Vagina (tissue), 2 donors: Measurements from ENCODE around the gene PCSK6. TPM values are rescaled to one million over a fixed set of nuclear protein-coding genes. Genes with fewer than 3 reads are reported as not detected.
A peak's percentile ranks its signal among the peaks of the same experiment; 100 is the strongest.

Experiments
- DNase-seq, 2 donors: peaks; one replicate each; pipeline ENCODE4 v3.0.0-alpha.2; 2017; ENCODE audit errors: extremely low spot score in 2 of 2
- H3K27ac ChIP-seq: fragments of 200-600 bp; sonication (generic); one replicate; pipeline ENCODE4 v1.5.1; 2019
- H3K27me3 ChIP-seq: fragments of 200-600 bp; sonication (generic); one replicate; pipeline ENCODE4 v1.5.1; 2019
- H3K36me3 ChIP-seq, 2 donors: fragments of 200-600 bp; sonication (generic); one replicate each; pipeline ENCODE4 v1.5.1; 2017 to 2019
- H3K4me1 ChIP-seq: fragments of 200-600 bp; sonication (generic); one replicate; pipeline ENCODE4 v1.5.1; 2019
- H3K4me3 ChIP-seq, 2 donors: fragments of 200-600 bp; sonication (generic); 1 replicate in 1 of 2; 2 replicates in 1 of 2; pipeline ENCODE4 v1.5.1; 2016 to 2019
- H3K9me3 ChIP-seq: fragments of 200-600 bp; sonication (generic); one replicate; pipeline ENCODE4 v1.5.1; 2019
- CTCF ChIP-seq, 3 experiments: fragments of 450-650 bp in 2 of 3; fragments of 200-600 bp in 1 of 3; sonication (generic) in 1 of 3; IDR thresholded peaks; one replicate each; pipeline ENCODE4 v1.5.1; 2017 to 2019; ENCODE audit warnings: antibody characterized with exemption in 3 of 3, mild to moderate bottlenecking in 2 of 3, moderate library complexity in 2 of 3
- POLR2A ChIP-seq, 2 donors: fragments of 450-650 bp; IDR thresholded peaks; one replicate each; pipeline ENCODE4 v1.6.1; 2017; ENCODE audit warnings: antibody characterized with exemption in 2 of 2, mild to moderate bottlenecking in 2 of 2, moderate library complexity in 2 of 2
- POLR2AphosphoS5 ChIP-seq, 2 donors: sonication (generic); formaldehyde crosslinking; IDR thresholded peaks; one replicate each; pipeline ENCODE4 v1.9.0; 2017; ENCODE audit warnings: antibody characterized with exemption in 2 of 2, mild to moderate bottlenecking in 2 of 2, low read depth in 1 of 2; ENCODE audit not compliant: insufficient read depth in 1 of 2
- intact Hi-C: fragments of 100-400 bp; cut with DNase I; formaldehyde crosslinking; loops from one replicate; pipeline ENCODE4 v1.15.1; 2023
- total RNA-seq: library from RNA; depleted of rRNA; stranded (reverse); fragments of >200 nt; gene quantifications from one replicate; pipeline ENCODE4 v1.2.3, GENCODE V29; 2016

PCSK6 gene
- total RNA-seq, 1 donor from 2014 or later = 7.4 TPM

GRCh38 chr15:101332061-101332467 is 157.4 kb downstream of the PCSK6 start:
- DNase-seq = peak in 1 of 2 donors; percentile 74
- intact Hi-C loops = no loop called here
- Histone ChIP-seq H3K27ac (no peak overlapping the region), H3K9me3 (no peaks in the 10 kb centered on the region), H3K4me1 (no peaks in the 10 kb centered on the region), H3K4me3 (no peak overlapping the region), H3K36me3 (no peaks in the 10 kb centered on the region), H3K27me3 (no peaks in the 10 kb centered on the region)
- TF ChIP-seq POLR2AphosphoS5 (IDR thresholded peaks at IDR 0.05; ENCODE audit: insufficient read depth in 1 of 2, low read depth in 1 of 2) (no peak), CTCF (IDR thresholded peaks at IDR 0.05) (no peak), POLR2A (IDR thresholded peaks at IDR 0.05) (no peak)

- Histone ChIP-seq H3K27ac (no peak overlapping the region), H3K4me1 (no peaks in the 10 kb centered on the region), H3K36me3 (no peaks in the 10 kb centered on the region), H3K4me3 (no peak overlapping the region), H3K27me3 (no peaks in the 10 kb centered on the region), H3K9me3 (no peaks in the 10 kb centered on the region)
- DNase-seq = no peak
- TF ChIP-seq CTCF (IDR thresholded peaks at IDR 0.05) = no peak
- TF ChIP-seq POLR2A (IDR thresholded peaks at IDR 0.05) = no peak
- no peak for TF ChIP-seq POLR2AphosphoS5 (IDR thresholded peaks at IDR 0.05; ENCODE audit: insufficient read depth in 1 of 2, low read depth in 1 of 2)
- intact Hi-C loops = no loop called here
These were observed 159.6 kb downstream of the PCSK6 start for GRCh38 chr15:101329867-101330380.

GRCh38 chr15:101329309-101329863 is 160.1 kb downstream of the PCSK6 start:
- no peak overlapping the region for H3K27ac ChIP-seq
- intact Hi-C loops = no loop called here
- H3K4me3 ChIP-seq = no peak overlapping the region
- H3K27me3 ChIP-seq = no peaks in the 10 kb centered on the region
- H3K4me1 ChIP-seq = no peaks in the 10 kb centered on the region
- peak in 1 of 2 donors; percentile 72 for DNase-seq
- no peaks in the 10 kb centered on the region for H3K36me3 ChIP-seq
- TF ChIP-seq CTCF (IDR thresholded peaks at IDR 0.05) (no peak), POLR2AphosphoS5 (IDR thresholded peaks at IDR 0.05; ENCODE audit: insufficient read depth in 1 of 2, low read depth in 1 of 2) (no peak), POLR2A (IDR thresholded peaks at IDR 0.05) (no peak)
- H3K9me3 ChIP-seq = no peaks in the 10 kb centered on the region

- no peak for DNase-seq
- TF ChIP-seq POLR2AphosphoS5 (IDR thresholded peaks at IDR 0.05; ENCODE audit: insufficient read depth in 1 of 2, low read depth in 1 of 2) (no peak), POLR2A (IDR thresholded peaks at IDR 0.05) (no peak), CTCF (IDR thresholded peaks at IDR 0.05) (no peak)
- Histone ChIP-seq H3K4me3 (no peak overlapping the region), H3K9me3 (no peaks in the 10 kb centered on the region), H3K36me3 (no peaks in the 10 kb centered on the region), H3K4me1 (no peaks in the 10 kb centered on the region), H3K27me3 (no peaks in the 10 kb centered on the region), H3K27ac (no peak overlapping the region)
- intact Hi-C loops = no loop called here
These were observed 161.5 kb downstream of the PCSK6 start for GRCh38 chr15:101328001-101328400.

GRCh38 chr15:101327147-101327740 is 162.3 kb downstream of the PCSK6 start:
- Histone ChIP-seq H3K4me3 (no peak overlapping the region), H3K27me3 (no peaks in the 10 kb centered on the region), H3K36me3 (no peaks in the 10 kb centered on the region), H3K4me1 (no peaks in the 10 kb centered on the region), H3K27ac (no peak overlapping the region), H3K9me3 (no peaks in the 10 kb centered on the region)
- intact Hi-C loops = no loop called here
- no peak for TF ChIP-seq POLR2AphosphoS5 (IDR thresholded peaks at IDR 0.05; ENCODE audit: insufficient read depth in 1 of 2, low read depth in 1 of 2)
- no peak for TF ChIP-seq POLR2A (IDR thresholded peaks at IDR 0.05)
- TF ChIP-seq CTCF (IDR thresholded peaks at IDR 0.05) = no peak
- no peak for DNase-seq
